Panc1 (cell line): ENCODE data around the gene COX7A1. TPM values are rescaled to one million over a fixed set of nuclear protein-coding genes. Genes with fewer than 3 reads are reported as not detected.
"Not testable (repeated sequence)": the region's sequence is repeated elsewhere in the genome, so short reads cannot be mapped to it uniquely, and the experiment has no call there.

Source experiments
- ATAC-seq: fragments of 200-7000 bp; cut with Tn5 transposase; 2 replicates; pipeline ENCODE4 v1.9.1; 2020; ENCODE audit warnings: mild to moderate bottlenecking, moderate library complexity
- BruUV-seq: library from RNA; stranded (reverse); fragments of 400-500 nt; replicated peaks from 2 replicates; lab custom pipeline; 2021; lab: Mats Ljungman, UMichigan
- CTCF ChIA-PET: fragments of 300-600 bp; sonication (Branson Sonifier 250); formaldehyde crosslinking; loops from one replicate; lab custom pipeline; 2022; ENCODE audit warnings: antibody characterized with exemption; lab: Charles Lee
- POLR2A ChIA-PET: fragments of 300-600 bp; sonication (Branson Sonifier 250); formaldehyde crosslinking; loops from one replicate; lab custom pipeline; 2022; ENCODE audit warnings: antibody characterized with exemption; lab: Charles Lee
- DNase-seq: peaks from one replicate; pipeline ENCODE4 v3.0.0-alpha.2; 2010; ENCODE audit warnings: low read depth, low spot score
- H3K27ac ChIP-seq: 2 replicates; pipeline ENCODE4 v1.5.1; 2011; ENCODE audit warnings: mild to moderate bottlenecking, low read length, inconsistent platforms
- H3K27me3 ChIP-seq: fragments of 200-500 bp; sonication (Bioruptor generic); 2 replicates; pipeline ENCODE4 v1.6.0; 2014; ENCODE audit warnings: low read length, inconsistent platforms; ENCODE audit not compliant: control insufficient read depth, insufficient read depth
- H3K36me3 ChIP-seq: fragments of 200-500 bp; sonication (Bioruptor generic); 2 replicates; pipeline ENCODE4 v1.5.1; 2014; ENCODE audit warnings: inconsistent platforms, mild to moderate bottlenecking, low read length, moderate library complexity; ENCODE audit not compliant: control insufficient read depth, insufficient read depth
- H3K4me1 ChIP-seq: 2 replicates; pipeline ENCODE4 v1.5.1; 2011; ENCODE audit warnings: inconsistent platforms, mild to moderate bottlenecking, low read length, moderate library complexity; ENCODE audit not compliant: control insufficient read depth, insufficient read depth
- H3K4me3 ChIP-seq, 2 experiments: 2 replicates each; pipeline ENCODE4 v1.5.1; 2011 to 2012; ENCODE audit warnings: low read depth in 2 of 2, low read length in 2 of 2, mild to moderate bottlenecking in 2 of 2, inconsistent platforms in 1 of 2, moderate library complexity in 1 of 2
- H3K9me3 ChIP-seq: fragments of 200-500 bp; sonication (Bioruptor generic); 2 replicates; pipeline ENCODE4 v1.5.1; 2014; ENCODE audit warnings: low read depth, mild to moderate bottlenecking, inconsistent platforms, low read length, moderate library complexity; ENCODE audit not compliant: control insufficient read depth, insufficient read depth
- POLR2AphosphoS5 ChIP-seq: IDR thresholded peaks from 2 replicates; pipeline ENCODE4 v1.6.1; 2012; ENCODE audit warnings: mild to moderate bottlenecking, low read depth, low read length, moderate library complexity
- SIN3A ChIP-seq: IDR thresholded peaks from 2 replicates; pipeline ENCODE4 v1.6.1; 2012; ENCODE audit warnings: low read depth, mild to moderate bottlenecking, low read length, moderate library complexity, borderline replicate concordance; ENCODE audit not compliant: insufficient read depth
- TCF7L2 ChIP-seq: IDR thresholded peaks from 2 replicates; pipeline ENCODE4 v1.6.1; 2011; ENCODE audit warnings: mild to moderate bottlenecking, low read depth, low read length, inconsistent platforms
- in situ Hi-C: cut with HindIII; loops from 2 replicates; pipeline ENCODE4 v1.10.0; 2016; ENCODE audit warnings: low sequenced_read_pairs, low pct_unique_long_range_greater_than_20kb
- intact Hi-C: fragments of 100-400 bp; cut with micrococcal nuclease; formaldehyde crosslinking; loops from one replicate; pipeline ENCODE4 v1.10.0; 2022; ENCODE audit not compliant: unreplicated experiment
- total RNA-seq: library from RNA; stranded (reverse); gene quantifications from one replicate; pipeline ENCODE4 v1.2.1, GENCODE V29; 2021; ENCODE audit not compliant: unreplicated experiment
- TF ChIP-seq, protein P1 (sequence below), 2 experiments: IDR thresholded peaks; 2 replicates each; pipeline ENCODE4 v1.6.1; 2011 to 2012; ENCODE audit warnings: low read depth in 2 of 2, control low read depth in 1 of 2, low read length in 1 of 2, mild to moderate bottlenecking in 1 of 2, moderate library complexity in 1 of 2; ENCODE audit not compliant: insufficient read depth in 1 of 2
- TF ChIP-seq, protein P2 (sequence below): fragments of 450-650 bp; IDR thresholded peaks from 2 replicates; pipeline ENCODE4 v1.5.1; 2017; ENCODE audit warnings: mild to moderate bottlenecking

COX7A1 gene
- total RNA-seq, 1 experiment from 2014 or later: 0.33 TPM

DNA sequence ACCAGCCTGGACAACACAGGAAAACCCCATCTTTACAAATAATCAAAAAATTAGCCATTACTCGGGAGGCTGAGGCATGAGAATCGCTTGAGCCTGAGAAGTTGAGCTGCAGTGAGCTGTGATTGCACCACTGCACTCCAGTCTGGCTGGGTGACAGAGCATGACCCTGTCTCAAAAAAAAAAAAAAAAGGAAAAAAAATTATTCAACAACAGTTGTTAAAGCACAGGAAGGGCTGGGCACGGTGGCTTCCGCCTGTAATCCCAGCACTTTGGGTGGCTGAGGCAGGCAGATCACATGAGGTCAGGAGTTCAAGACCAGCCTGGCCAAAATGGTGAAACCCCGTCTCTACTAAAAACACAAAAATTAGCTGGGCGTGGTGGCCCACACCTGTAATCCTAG is 21.0 kb downstream of the COX7A1 start:
- ATAC-seq, H3K4me3 ChIP-seq, POLR2A ChIA-PET, BruUV-seq, in situ Hi-C loops, intact Hi-C loops, H3K36me3 ChIP-seq, H3K9me3 ChIP-seq, H3K27me3 ChIP-seq, H3K27ac ChIP-seq, DNase-seq: not testable (repeated sequence)
- CTCF ChIA-PET: interaction anchor here (0.6 kb wide), 1 partner anchor 51 kb away, joined by 5 read pairs; no protein-coding TSS in a partner anchor
- peaks cover 23% of the 10 kb centered on the region for H3K4me1 ChIP-seq

DNA sequence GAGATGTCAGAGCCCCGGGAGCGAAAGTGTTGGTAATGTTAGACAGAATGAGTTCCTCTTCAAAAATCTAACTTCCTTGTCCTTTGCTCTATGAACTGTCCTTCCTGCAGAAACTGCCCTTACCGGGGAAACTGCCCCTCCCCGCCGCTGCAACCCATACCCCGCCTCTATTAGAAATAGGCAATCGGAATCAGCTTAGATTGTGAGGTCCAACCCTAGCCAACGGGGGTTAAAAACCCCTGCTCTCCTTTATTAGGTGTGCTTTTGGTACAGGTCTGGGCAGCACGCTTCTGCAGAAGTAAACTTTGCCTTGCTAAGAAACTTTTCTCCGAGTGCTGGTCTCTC is 23.9 kb downstream of the COX7A1 start:
- TF ChIP-seq POLR2AphosphoS5 (no peak), SIN3A (no peak), TCF7L2 (no peak)
- TF ChIP-seq, protein P1, sequence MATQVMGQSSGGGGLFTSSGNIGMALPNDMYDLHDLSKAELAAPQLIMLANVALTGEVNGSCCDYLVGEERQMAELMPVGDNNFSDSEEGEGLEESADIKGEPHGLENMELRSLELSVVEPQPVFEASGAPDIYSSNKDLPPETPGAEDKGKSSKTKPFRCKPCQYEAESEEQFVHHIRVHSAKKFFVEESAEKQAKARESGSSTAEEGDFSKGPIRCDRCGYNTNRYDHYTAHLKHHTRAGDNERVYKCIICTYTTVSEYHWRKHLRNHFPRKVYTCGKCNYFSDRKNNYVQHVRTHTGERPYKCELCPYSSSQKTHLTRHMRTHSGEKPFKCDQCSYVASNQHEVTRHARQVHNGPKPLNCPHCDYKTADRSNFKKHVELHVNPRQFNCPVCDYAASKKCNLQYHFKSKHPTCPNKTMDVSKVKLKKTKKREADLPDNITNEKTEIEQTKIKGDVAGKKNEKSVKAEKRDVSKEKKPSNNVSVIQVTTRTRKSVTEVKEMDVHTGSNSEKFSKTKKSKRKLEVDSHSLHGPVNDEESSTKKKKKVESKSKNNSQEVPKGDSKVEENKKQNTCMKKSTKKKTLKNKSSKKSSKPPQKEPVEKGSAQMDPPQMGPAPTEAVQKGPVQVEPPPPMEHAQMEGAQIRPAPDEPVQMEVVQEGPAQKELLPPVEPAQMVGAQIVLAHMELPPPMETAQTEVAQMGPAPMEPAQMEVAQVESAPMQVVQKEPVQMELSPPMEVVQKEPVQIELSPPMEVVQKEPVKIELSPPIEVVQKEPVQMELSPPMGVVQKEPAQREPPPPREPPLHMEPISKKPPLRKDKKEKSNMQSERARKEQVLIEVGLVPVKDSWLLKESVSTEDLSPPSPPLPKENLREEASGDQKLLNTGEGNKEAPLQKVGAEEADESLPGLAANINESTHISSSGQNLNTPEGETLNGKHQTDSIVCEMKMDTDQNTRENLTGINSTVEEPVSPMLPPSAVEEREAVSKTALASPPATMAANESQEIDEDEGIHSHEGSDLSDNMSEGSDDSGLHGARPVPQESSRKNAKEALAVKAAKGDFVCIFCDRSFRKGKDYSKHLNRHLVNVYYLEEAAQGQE (IDR thresholded peaks at IDR 0.05; ENCODE audit: insufficient read depth in 1 of 2, low read depth in 2 of 2, low read length in 1 of 2): no peak
- TF ChIP-seq, protein P2, sequence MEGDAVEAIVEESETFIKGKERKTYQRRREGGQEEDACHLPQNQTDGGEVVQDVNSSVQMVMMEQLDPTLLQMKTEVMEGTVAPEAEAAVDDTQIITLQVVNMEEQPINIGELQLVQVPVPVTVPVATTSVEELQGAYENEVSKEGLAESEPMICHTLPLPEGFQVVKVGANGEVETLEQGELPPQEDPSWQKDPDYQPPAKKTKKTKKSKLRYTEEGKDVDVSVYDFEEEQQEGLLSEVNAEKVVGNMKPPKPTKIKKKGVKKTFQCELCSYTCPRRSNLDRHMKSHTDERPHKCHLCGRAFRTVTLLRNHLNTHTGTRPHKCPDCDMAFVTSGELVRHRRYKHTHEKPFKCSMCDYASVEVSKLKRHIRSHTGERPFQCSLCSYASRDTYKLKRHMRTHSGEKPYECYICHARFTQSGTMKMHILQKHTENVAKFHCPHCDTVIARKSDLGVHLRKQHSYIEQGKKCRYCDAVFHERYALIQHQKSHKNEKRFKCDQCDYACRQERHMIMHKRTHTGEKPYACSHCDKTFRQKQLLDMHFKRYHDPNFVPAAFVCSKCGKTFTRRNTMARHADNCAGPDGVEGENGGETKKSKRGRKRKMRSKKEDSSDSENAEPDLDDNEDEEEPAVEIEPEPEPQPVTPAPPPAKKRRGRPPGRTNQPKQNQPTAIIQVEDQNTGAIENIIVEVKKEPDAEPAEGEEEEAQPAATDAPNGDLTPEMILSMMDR: no peak
- in situ Hi-C loops (no loop called here), intact Hi-C loops (no loop called here)
- DNase-seq (no peak), ATAC-seq (peak; percentile 10)
- Histone ChIP-seq H3K27me3 (no peaks in the 10 kb centered on the region), H3K9me3 (no peaks in the 10 kb centered on the region), H3K36me3 (peaks cover 9% of the 10 kb centered on the region; the same call in 1 of the 2 replicates), H3K4me1 (peaks cover 17% of the 10 kb centered on the region), H3K4me3 (peak overlapping the region; percentile 60 to 77), H3K27ac (peak overlapping the region; percentile 94)
- ChIA-PET POLR2A (interaction anchor here (0.6 to 1.0 kb wide), 3 partner anchors 9 to 49 kb away, joined by 3 to 8 read pairs (median 5); partner anchors contain the start of gene POLR2I), CTCF (interaction anchor here (0.6 to 1.5 kb wide), 7 partner anchors 8 to 41 kb away, joined by 3 to 7 read pairs (median 4); partner anchors contain the start of genes CAPNS1 and POLR2I)
- BruUV-seq: no TSS peak

DNA sequence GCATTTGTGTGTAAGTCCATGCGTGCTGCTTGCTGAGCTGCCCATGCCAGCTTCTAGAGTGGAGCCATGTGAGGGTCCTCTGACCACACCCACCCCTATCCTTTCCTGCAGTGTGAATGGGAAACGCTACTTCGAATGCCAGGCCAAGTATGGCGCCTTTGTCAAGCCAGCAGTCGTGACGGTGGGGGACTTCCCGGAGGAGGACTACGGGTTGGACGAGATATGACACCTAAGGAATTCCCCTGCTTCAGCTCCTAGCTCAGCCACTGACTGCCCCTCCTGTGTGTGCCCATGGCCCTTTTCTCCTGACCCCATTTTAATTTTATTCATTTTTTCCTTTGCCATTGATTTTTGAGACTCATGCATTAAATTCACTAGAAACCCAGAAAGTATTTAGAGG is 26.7 kb downstream of the COX7A1 start:
- TSS peak; percentile 48 for BruUV-seq
- no peak overlapping the region for H3K27ac ChIP-seq
- H3K36me3 ChIP-seq: peaks cover 12% of the 10 kb centered on the region; the same call in 1 of the 2 replicates
- CTCF ChIA-PET: no interaction called here
- in situ Hi-C loops: no loop called here
- no peaks in the 10 kb centered on the region for H3K27me3 ChIP-seq
- intact Hi-C loops: no loop called here
- POLR2A ChIA-PET: interaction anchor here (0.5 to 0.7 kb wide), 2 partner anchors 55 to 646 kb away, joined by 3 to 6 read pairs; no protein-coding TSS in a partner anchor
- H3K9me3 ChIP-seq: no peaks in the 10 kb centered on the region
- TF ChIP-seq SIN3A: no peak
- no peak for TF ChIP-seq POLR2AphosphoS5
- TF ChIP-seq TCF7L2: no peak
- TF ChIP-seq, protein P2: no peak
- TF ChIP-seq, protein P1 (IDR thresholded peaks at IDR 0.05; ENCODE audit: insufficient read depth in 1 of 2, low read depth in 2 of 2, low read length in 1 of 2): no peak
- no peak overlapping the region for H3K4me3 ChIP-seq
- ATAC-seq: no peak
- DNase-seq: no peak
- 0 out of 2 replicates have a peak, but pooled peaks cover 5% of the 10 kb centered on the region for H3K4me1 ChIP-seq
